Uterine smooth muscle cell (primary cell): ENCODE results near the gene EEF1AKMT1. TPM values are rescaled to one million over a fixed set of nuclear protein-coding genes. Genes with fewer than 3 reads are reported as not detected.

Experiments used
- total RNA-seq: library from RNA; depleted of rRNA; stranded (reverse); fragments of >200 nt; gene quantifications from 2 replicates; pipeline ENCODE4 v1.2.3, GENCODE V29; 2014

EEF1AKMT1 gene, protein sequence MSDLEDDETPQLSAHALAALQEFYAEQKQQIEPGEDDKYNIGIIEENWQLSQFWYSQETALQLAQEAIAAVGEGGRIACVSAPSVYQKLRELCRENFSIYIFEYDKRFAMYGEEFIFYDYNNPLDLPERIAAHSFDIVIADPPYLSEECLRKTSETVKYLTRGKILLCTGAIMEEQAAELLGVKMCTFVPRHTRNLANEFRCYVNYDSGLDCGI
- total RNA-seq = 9.6 and 11.5 TPM in 2 replicates

DNA sequence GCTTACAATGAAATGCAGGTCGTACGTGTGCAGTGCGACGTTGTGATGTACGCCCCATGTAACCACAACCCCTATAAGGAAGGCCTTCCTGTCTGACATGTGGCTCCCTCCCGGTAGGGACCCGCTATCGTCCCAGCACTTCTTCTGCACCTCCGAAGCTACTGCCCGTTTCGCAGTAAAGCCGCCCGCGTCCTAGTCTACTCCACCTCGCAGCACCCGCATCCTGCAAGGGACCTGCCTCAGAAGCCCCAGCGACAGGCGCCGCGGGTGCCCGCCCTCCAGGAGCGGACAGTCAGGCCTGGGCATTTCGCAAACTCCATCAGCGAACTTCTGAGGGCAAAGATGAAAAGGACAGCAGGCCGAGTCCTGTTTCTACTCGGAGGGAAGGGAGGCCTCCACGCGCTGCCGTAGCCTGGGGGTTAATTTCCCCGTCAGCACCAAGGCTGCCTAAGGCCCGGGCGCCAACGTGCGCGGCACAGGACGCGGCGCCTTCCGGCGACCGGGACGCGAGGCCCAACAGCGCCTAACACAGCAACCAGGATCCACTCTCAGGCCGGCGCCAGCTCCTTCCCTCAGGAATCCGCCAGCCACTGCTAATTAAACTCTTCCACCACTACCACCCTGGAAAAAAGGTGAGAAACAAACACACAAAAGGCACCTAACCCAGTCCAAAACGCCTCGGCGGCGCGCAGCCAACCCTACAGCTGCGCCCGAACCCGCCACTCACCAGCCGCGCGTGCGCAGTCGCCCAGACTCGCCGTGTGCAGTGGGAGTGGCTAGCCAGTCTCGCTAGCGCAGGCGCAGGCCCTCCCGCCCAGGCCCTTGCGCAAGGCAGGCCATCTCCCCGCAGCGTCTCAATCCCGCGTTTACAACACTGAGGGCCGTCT lies at the start of gene EEF1AKMT1:
TSS of gene EEF1AKMT1 (minus strand) at position 768 of the 887 bp plus-strand sequence. CDS start 16,363 bp downstream, outside the sequence.

DNA sequence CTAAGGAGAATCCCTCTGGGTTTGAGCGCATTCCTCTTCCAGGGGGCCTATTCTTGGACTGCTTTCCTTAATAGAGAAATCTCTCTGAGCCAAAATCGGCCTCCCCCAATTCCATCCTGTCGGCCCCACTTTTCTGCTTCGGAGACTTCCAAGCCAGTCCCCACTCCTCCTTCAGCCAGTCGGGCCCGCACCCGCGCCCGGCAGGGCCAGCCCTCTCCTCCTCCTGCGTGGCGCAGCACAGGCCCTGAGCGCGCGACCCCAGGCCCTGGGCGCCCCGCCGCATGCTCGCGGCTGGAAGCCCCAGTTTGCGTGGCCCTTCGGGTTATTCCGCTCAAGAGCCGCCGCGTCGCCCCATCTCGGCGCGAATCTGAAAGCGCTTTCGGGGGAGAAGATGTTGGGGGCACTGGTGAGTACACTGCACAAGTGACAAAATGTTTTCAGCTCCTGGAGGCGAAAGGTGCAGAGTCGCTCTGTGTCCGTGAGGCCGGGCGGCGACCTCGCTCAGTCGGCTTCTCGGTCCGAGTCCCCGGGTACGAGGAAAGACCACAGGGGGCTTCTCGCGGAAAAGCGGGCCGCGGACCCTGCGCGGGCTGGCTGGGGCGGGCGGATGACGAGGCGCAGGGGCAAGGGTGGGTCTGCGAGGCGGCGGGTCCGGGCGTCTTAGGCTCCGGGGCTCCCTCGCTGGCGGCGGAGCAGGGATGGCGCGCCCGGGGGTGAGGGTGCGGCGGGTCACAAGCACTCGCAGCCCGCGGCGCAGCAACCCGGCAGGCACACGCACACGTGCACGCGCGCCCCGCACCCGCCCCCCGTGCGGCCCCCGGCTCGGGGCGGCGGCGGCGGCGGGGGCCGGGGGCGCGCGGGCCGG lies 70.6 kb downstream of the EEF1AKMT1 start, which contains the start of gene IL17D:
TSS of gene IL17D (plus strand) at position 785 of the 865 bp plus-strand sequence. CDS start 303 bp downstream, outside the sequence.

Other genes with a start within 250 kb of the EEF1AKMT1 start
- gene CRYL1, start 248.1 kb downstream of the EEF1AKMT1 start, total RNA-seq = 27.0 and 27.2 TPM in 2 replicates
- gene IFT88, start 206.8 kb downstream of the EEF1AKMT1 start, total RNA-seq = 18.9 and 25.0 TPM in 2 replicates
- gene IL17D, start 70.3 kb downstream of the EEF1AKMT1 start, total RNA-seq = 1.00 and 1.4 TPM in 2 replicates
- 21.1 and 29.8 TPM in 2 replicates for gene XPO4, start 128.8 kb upstream of the EEF1AKMT1 start, total RNA-seq